Measurements from ENCODE around the gene SIK2.

SIK2 gene

DNA sequence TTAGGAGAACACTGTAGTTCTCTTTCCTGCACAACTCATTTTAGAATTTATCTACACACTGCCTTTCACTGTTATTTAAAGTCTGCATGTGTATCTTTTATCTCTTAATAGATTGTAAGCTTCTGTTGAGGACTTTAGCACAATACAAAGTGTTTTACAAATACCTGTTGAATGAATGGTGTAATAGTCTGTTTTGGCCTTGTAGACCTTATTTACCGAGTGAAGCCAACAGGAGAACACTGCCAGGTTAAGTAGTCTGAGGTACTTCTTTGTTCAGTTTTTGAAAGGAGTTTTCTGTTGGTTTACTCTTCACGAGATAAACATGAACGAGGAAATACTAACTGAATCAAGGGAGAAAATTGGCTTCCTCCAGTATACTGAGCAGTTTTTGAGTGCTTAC, 31.0 kb downstream of the SIK2 start:
- H3K4me3 ChIP-seq (ENCODE audit: insufficient read depth in 1 of 2, low read depth in 1 of 2, low read length in 2 of 2) = no peak overlapping the region
- no peaks in the 10 kb centered on the region for H3K9me3 ChIP-seq (ENCODE audit: control insufficient read depth, low read length)
- H2BK15ac ChIP-seq (ENCODE audit: low read depth, poor library complexity, severe bottlenecking) = no peak overlapping the region
- H3K4ac ChIP-seq (ENCODE audit: low read depth in 1 of 2, low read length in 2 of 2) = no peak overlapping the region
- WGBS = 71% methylated on average over 1 of the region's 3 CpGs
- no peak for DNase-seq
- H3K9ac ChIP-seq (ENCODE audit: low read length) = no peak overlapping the region
- no peaks in the 10 kb centered on the region for H3K27me3 ChIP-seq (ENCODE audit: control insufficient read depth in 1 of 2, insufficient read depth in 1 of 2, low read length in 2 of 2)
- H2BK12ac ChIP-seq (ENCODE audit: low read length in 2 of 2) = no peak overlapping the region
- H3K4me2 ChIP-seq (ENCODE audit: low read length, poor library complexity, severe bottlenecking) = no peak overlapping the region
- H4K91ac ChIP-seq (ENCODE audit: low read length) = no peak overlapping the region
- no peak overlapping the region for H4K8ac ChIP-seq (ENCODE audit: low read length)
- no peak overlapping the region for H2AFZ ChIP-seq (ENCODE audit: low read depth, low read length)
- no peak overlapping the region for H2AK5ac ChIP-seq (ENCODE audit: low read length, severe bottlenecking)
- no peak overlapping the region for H3K27ac ChIP-seq (ENCODE audit: low read length, poor library complexity, severe bottlenecking)
- no peak overlapping the region for H3K23ac ChIP-seq (ENCODE audit: low read length in 2 of 2)
- no peak overlapping the region for H3K14ac ChIP-seq (ENCODE audit: low read length in 2 of 2)
- H3K18ac ChIP-seq (ENCODE audit: low read depth in 1 of 2, low read length in 2 of 2) = no peak overlapping the region
- H3K36me3 ChIP-seq (ENCODE audit: control insufficient read depth in 1 of 2, insufficient read depth in 2 of 2, low read depth in 1 of 2, low read length in 2 of 2) = peaks cover 0 to 21% of the 10 kb centered on the region in 2 experiments
- H2BK120ac ChIP-seq (ENCODE audit: low read depth, low read length) = no peak overlapping the region
- H3K79me1 ChIP-seq (replicated peaks; ENCODE audit: low read length, poor library complexity, severe bottlenecking) = peaks cover 4% of the 10 kb centered on the region
- peaks cover 2% of the 10 kb centered on the region for H3K4me1 ChIP-seq (ENCODE audit: control insufficient read depth, insufficient read depth, low read depth, low read length)
- no peak overlapping the region for H2BK5ac ChIP-seq (ENCODE audit: low read depth, low read length, poor library complexity, severe bottlenecking)

DNA sequence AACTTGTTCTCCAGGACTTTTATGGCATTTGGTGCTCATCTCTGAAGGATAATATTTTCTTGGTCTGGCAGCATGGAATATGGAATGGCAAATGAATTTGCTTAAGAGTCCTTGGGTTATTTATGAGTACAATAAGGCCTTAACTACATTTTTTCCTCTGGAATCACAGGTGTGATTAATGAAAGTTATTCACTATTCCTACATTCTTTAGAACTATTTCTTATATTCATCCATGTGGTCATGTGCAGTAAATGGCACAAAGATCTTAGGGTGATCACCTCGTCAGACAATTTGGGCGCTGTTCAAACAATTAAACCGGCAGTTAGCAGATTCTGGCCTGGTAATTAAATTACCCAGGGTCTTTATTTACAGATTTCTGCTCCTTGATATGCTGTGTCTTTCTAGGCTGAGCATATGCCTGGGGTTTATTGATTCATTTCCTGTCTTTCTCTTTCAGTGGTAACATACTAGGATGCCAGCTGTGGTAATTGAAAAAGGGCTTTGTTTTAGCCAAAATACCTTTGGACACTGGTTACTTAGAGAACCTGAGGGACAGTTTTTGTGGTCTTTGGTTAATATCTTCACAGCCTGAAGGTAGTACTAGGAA, 31.6 kb downstream of the SIK2 start:
- Histone ChIP-seq H3K9ac (ENCODE audit: low read length) (no peak overlapping the region), H2BK5ac (ENCODE audit: low read depth, low read length, poor library complexity, severe bottlenecking) (no peak overlapping the region), H3K18ac (ENCODE audit: low read depth in 1 of 2, low read length in 2 of 2) (no peak overlapping the region), H3K4me1 (ENCODE audit: control insufficient read depth, insufficient read depth, low read depth, low read length) (peaks cover 2% of the 10 kb centered on the region), H2AFZ (ENCODE audit: low read depth, low read length) (no peak overlapping the region), H3K4me3 (ENCODE audit: insufficient read depth in 1 of 2, low read depth in 1 of 2, low read length in 2 of 2) (no peak overlapping the region), H3K36me3 (ENCODE audit: control insufficient read depth in 1 of 2, insufficient read depth in 2 of 2, low read depth in 1 of 2, low read length in 2 of 2) (peaks cover 0 to 17% of the 10 kb centered on the region in 2 experiments), H4K91ac (ENCODE audit: low read length) (no peak overlapping the region), H4K8ac (ENCODE audit: low read length) (no peak overlapping the region), H3K14ac (ENCODE audit: low read length in 2 of 2) (no peak overlapping the region), H2BK12ac (ENCODE audit: low read length in 2 of 2) (no peak overlapping the region), H2BK15ac (ENCODE audit: low read depth, poor library complexity, severe bottlenecking) (no peak overlapping the region), H3K4me2 (ENCODE audit: low read length, poor library complexity, severe bottlenecking) (no peak overlapping the region), H3K23ac (ENCODE audit: low read length in 2 of 2) (no peak overlapping the region), H3K27ac (ENCODE audit: low read length, poor library complexity, severe bottlenecking) (peak overlapping the region; percentile 47), H3K27me3 (ENCODE audit: control insufficient read depth in 1 of 2, insufficient read depth in 1 of 2, low read length in 2 of 2) (no peaks in the 10 kb centered on the region), H3K9me3 (ENCODE audit: control insufficient read depth, low read length) (no peaks in the 10 kb centered on the region), H2BK120ac (ENCODE audit: low read depth, low read length) (no peak overlapping the region), H2AK5ac (ENCODE audit: low read length, severe bottlenecking) (no peak overlapping the region), H3K79me1 (replicated peaks; ENCODE audit: low read length, poor library complexity, severe bottlenecking) (peaks cover 4% of the 10 kb centered on the region), H3K4ac (ENCODE audit: low read depth in 1 of 2, low read length in 2 of 2) (no peak overlapping the region)
- DNase-seq = no peak
- WGBS = 41% methylated on average over 3 of the region's 3 CpGs

DNA sequence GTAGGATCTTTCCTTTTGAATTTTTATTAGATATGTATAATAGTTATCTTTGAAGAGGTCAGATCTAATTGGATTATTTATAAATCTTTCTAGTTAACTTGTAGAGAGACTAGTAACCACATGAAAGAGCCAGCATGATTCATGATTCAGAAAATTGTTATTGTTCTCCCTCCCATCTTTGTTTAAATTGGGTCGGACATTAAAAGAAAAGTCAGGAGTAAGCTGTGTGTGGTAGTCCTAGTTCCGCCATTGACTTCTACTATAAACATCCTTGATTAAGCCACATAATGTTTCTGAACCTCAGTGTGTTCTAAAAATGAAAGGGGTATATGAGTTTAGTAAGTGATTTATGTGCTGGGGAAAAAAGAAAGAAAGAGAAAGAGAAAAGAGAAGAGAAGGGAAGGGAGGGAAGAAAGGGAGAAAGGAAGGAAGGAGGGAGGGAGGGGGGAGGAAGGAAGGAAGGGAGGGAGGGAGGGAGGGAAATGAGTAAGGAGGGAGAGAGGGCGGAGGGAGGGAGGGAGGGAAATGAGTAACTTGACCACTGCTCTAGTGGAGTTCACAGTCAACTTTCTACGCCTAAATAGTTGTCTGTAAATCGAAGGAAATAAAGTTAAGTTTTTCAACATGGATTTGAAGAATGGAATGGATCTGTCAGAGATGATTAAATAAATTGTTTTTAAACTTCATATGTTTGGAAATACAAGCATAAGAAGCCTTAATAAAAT, 32.9 kb downstream of the SIK2 start:
- H3K27me3 ChIP-seq (ENCODE audit: control insufficient read depth in 1 of 2, insufficient read depth in 1 of 2, low read length in 2 of 2) = no peaks in the 10 kb centered on the region
- H2AK5ac ChIP-seq (ENCODE audit: low read length, severe bottlenecking) = no peak overlapping the region
- H4K91ac ChIP-seq (ENCODE audit: low read length) = no peak overlapping the region
- H3K23ac ChIP-seq (ENCODE audit: low read length in 2 of 2) = no peak overlapping the region
- H3K4ac ChIP-seq (ENCODE audit: low read depth in 1 of 2, low read length in 2 of 2) = no peak overlapping the region
- H3K4me3 ChIP-seq (ENCODE audit: insufficient read depth in 1 of 2, low read depth in 1 of 2, low read length in 2 of 2) = peak overlapping the region in 1 of 2 experiments; percentile 2
- no peak overlapping the region for H3K18ac ChIP-seq (ENCODE audit: low read depth in 1 of 2, low read length in 2 of 2)
- H3K9ac ChIP-seq (ENCODE audit: low read length) = peak overlapping the region; percentile 48
- 17% methylated on average over 1 of the region's 5 CpGs for WGBS
- peak overlapping the region; percentile 29 for H3K27ac ChIP-seq (ENCODE audit: low read length, poor library complexity, severe bottlenecking)
- H3K4me2 ChIP-seq (ENCODE audit: low read length, poor library complexity, severe bottlenecking) = no peak overlapping the region
- H2BK120ac ChIP-seq (ENCODE audit: low read depth, low read length) = no peak overlapping the region
- DNase-seq = no peak
- H3K4me1 ChIP-seq (ENCODE audit: control insufficient read depth, insufficient read depth, low read depth, low read length) = peaks cover 2% of the 10 kb centered on the region
- H3K9me3 ChIP-seq (ENCODE audit: control insufficient read depth, low read length) = no peaks in the 10 kb centered on the region
- no peak overlapping the region for H2BK5ac ChIP-seq (ENCODE audit: low read depth, low read length, poor library complexity, severe bottlenecking)
- no peak overlapping the region for H4K8ac ChIP-seq (ENCODE audit: low read length)
- no peak overlapping the region for H2BK12ac ChIP-seq (ENCODE audit: low read length in 2 of 2)
- peaks cover 0 to 18% of the 10 kb centered on the region in 2 experiments for H3K36me3 ChIP-seq (ENCODE audit: control insufficient read depth in 1 of 2, insufficient read depth in 2 of 2, low read depth in 1 of 2, low read length in 2 of 2)
- H2BK15ac ChIP-seq (ENCODE audit: low read depth, poor library complexity, severe bottlenecking) = no peak overlapping the region
- no peak overlapping the region for H2AFZ ChIP-seq (ENCODE audit: low read depth, low read length)
- H3K79me1 ChIP-seq (replicated peaks; ENCODE audit: low read length, poor library complexity, severe bottlenecking) = peaks cover 8% of the 10 kb centered on the region
- H3K14ac ChIP-seq (ENCODE audit: low read length in 2 of 2) = no peak overlapping the region

DNA sequence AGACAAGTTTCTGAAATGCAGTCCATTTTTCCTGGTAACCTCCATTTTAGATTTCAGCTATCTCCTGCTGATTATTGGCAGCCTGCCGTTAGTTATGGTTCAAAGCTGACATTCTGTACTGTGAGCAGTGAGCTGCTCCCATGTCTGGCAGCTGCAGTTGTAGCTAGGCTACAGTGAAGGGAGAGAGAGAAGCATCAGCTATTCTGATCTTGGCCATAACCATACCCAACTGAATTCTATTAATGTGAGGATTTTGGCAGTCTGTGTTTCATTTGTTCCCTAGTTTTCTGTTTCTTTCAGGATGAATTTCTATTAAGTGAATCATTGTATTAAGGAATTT, 33.4 kb downstream of the SIK2 start:
- Histone ChIP-seq H2BK12ac (ENCODE audit: low read length in 2 of 2) (no peak overlapping the region), H3K79me1 (replicated peaks; ENCODE audit: low read length, poor library complexity, severe bottlenecking) (peaks cover 8% of the 10 kb centered on the region)

More for the DNA sequence above, 33.4 kb downstream of the SIK2 start:
- Histone ChIP-seq H3K4me3 (ENCODE audit: insufficient read depth in 1 of 2, low read depth in 1 of 2, low read length in 2 of 2) (peak overlapping the region in 1 of 2 experiments; percentile 2), H2BK15ac (ENCODE audit: low read depth, poor library complexity, severe bottlenecking) (no peak overlapping the region), H2BK5ac (ENCODE audit: low read depth, low read length, poor library complexity, severe bottlenecking) (no peak overlapping the region), H3K4ac (ENCODE audit: low read depth in 1 of 2, low read length in 2 of 2) (no peak overlapping the region), H2AFZ (ENCODE audit: low read depth, low read length) (no peak overlapping the region), H3K27me3 (ENCODE audit: control insufficient read depth in 1 of 2, insufficient read depth in 1 of 2, low read length in 2 of 2) (no peaks in the 10 kb centered on the region), H3K9ac (ENCODE audit: low read length) (peak overlapping the region; percentile 48), H2AK5ac (ENCODE audit: low read length, severe bottlenecking) (no peak overlapping the region), H3K4me2 (ENCODE audit: low read length, poor library complexity, severe bottlenecking) (no peak overlapping the region), H3K23ac (ENCODE audit: low read length in 2 of 2) (no peak overlapping the region), H3K18ac (ENCODE audit: low read depth in 1 of 2, low read length in 2 of 2) (no peak overlapping the region), H3K14ac (ENCODE audit: low read length in 2 of 2) (no peak overlapping the region), H4K8ac (ENCODE audit: low read length) (no peak overlapping the region), H4K91ac (ENCODE audit: low read length) (no peak overlapping the region), H3K36me3 (ENCODE audit: control insufficient read depth in 1 of 2, insufficient read depth in 2 of 2, low read depth in 1 of 2, low read length in 2 of 2) (peaks cover 0 to 18% of the 10 kb centered on the region in 2 experiments), H3K27ac (ENCODE audit: low read length, poor library complexity, severe bottlenecking) (peak overlapping the region; percentile 29), H3K4me1 (ENCODE audit: control insufficient read depth, insufficient read depth, low read depth, low read length) (peaks cover 2% of the 10 kb centered on the region), H2BK120ac (ENCODE audit: low read depth, low read length) (no peak overlapping the region), H3K9me3 (ENCODE audit: control insufficient read depth, low read length) (no peaks in the 10 kb centered on the region)
- 100% methylated on average over 1 of the region's 1 CpG for WGBS
- DNase-seq = no peak
